GM21390 (cell line): Measurements from ENCODE around the gene CLSTN1.
"Not testable (repeated sequence)": the region's sequence is repeated elsewhere in the genome, so short reads cannot be mapped to it uniquely, and the experiment has no call there.

Source experiments
- ATAC-seq: cut with Tn5 transposase; IDR thresholded peaks from one replicate; pipeline ENCODE4 v1.9.1; 2021; ENCODE audit not compliant: unreplicated experiment

CLSTN1 gene

DNA sequence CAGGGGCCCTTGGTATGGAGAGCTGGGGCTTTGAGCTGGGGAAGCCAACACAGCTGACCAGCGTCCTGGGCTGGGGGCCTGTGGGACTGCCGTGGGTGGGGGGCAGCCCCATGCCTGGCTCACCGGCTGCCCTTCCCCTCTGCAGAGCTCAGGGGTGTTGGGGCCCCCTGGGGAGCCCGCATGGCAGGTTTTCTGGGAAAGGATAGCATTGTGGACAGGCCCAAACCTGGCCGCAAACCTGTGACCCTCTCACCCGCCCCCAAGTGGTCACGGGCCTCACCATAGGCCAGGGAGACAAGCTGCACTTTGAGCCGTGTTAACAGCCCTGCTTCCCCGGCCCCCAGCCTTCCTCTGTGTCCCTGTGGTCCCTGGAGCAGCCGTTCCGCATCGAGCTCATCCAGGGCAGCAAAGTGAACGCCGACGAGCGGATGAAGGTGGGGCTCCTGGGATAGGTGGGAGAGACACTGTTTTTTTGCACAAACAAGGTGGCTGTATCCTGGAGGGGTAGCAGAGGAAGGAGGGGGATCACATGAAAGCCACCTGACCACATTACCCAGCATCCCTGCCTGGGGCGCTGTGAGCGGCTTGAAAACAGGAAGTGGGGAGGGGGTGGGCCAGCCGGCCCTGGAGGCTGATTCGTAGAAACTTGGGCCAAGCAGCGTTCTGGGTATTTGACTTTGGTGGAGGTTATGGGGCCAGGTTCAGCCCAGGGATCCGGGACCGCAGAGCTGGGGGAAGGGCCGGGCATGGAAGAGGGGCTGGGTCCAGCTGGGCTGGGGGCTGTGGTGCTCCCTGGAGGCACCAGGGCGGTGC is 106.4 kb downstream of the CLSTN1 start:
- ATAC-seq, result peak; percentile 75

DNA sequence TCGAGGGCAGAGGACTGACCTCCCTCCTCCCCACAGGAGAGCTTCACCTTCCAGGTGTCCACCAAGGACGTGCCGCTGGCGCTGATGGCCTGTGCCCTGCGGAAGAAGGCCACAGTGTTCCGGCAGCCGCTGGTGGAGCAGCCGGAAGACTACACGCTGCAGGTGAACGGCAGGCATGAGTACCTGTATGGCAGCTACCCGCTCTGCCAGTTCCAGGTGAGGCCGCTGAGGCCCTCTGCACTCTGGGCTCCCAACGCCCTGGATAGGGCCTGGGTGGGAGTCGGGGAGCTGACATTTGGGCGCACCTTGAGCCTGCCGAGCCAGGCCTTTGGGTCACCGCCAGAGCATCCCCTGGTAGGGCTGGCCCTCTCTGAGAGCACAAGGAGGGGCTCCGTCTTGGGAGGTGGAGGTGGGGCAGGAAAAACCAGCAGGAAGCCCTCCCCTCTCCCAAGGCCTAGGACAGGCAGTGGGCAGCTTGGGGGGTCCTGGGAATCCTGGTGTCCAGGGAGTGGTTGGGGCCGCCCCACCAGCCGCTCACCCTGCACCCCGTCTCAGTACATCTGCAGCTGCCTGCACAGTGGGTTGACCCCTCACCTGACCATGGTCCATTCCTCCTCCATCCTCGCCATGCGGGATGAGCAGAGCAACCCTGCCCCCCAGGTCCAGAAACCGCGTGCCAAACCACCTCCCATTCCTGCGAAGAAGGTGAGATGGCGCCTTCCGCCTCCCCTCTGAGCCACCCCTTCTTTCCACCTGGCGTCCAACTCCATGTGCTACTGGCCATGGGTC is 107.2 kb downstream of the CLSTN1 start:
- no peak for ATAC-seq

DNA sequence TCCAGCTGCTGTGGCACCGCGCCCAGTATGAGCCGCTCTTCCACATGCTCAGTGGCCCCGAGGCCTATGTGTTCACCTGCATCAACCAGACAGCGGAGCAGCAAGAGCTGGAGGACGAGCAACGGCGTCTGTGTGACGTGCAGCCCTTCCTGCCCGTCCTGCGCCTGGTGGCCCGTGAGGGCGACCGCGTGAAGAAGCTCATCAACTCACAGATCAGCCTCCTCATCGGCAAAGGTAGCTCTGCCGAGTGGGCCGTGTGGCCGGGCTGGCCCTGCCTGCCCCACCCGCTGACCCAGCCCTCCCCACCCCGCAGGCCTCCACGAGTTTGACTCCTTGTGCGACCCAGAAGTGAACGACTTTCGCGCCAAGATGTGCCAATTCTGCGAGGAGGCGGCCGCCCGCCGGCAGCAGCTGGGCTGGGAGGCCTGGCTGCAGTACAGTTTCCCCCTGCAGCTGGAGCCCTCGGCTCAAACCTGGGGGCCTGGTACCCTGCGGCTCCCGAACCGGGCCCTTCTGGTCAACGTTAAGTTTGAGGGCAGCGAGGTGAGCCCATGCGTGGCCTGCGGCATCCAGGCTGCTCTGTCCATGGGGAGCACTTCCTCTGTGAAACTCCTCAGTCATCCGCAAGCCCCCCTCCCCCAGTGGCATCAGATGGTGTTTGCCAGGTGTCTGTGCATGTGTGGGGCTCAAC is 108.1 kb downstream of the CLSTN1 start:
- ATAC-seq, result no peak

DNA sequence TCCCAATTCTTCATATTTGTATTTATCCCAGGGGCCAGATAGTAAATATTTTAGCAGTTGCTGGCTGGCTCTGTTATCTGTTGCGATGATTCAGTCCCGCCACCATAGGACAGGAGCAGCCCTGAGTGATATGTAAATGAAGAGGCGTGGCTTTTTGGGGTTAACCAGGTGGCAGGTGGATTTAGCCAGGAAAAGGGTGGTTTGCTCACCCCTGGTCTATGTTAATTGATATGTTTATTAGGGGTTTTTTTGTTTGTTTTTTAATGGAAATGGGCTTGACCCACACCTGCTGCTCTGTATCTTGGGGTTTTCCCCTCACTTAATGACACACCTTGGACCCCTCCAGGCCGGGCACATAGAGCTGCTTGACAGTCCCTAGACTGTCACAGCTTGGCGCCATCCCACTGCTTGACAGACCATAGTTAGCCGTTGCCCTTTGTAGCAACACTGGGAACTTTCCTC is 109.5 kb downstream of the CLSTN1 start:
- ATAC-seq, result no peak

DNA sequence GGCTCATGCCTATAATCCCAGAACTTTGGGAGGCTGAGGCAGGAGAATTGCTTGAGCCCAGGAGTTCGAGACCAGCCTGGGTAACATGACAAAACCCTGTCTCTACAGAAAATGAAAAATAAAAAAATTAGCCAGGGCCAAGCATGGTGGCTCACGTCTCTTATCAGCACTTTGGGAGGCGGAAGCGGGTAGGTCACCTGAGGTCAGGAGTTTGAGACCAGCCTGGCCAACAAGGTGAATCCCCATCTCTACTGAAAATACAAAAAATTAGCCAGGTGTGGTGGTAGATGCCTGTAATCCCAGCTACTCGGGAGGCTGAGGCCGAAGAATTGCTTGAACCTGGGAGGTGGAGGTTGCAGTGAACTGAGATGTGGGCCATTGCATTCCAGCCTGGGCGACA is 111.0 kb downstream of the CLSTN1 start:
- ATAC-seq, result not testable (repeated sequence)

DNA sequence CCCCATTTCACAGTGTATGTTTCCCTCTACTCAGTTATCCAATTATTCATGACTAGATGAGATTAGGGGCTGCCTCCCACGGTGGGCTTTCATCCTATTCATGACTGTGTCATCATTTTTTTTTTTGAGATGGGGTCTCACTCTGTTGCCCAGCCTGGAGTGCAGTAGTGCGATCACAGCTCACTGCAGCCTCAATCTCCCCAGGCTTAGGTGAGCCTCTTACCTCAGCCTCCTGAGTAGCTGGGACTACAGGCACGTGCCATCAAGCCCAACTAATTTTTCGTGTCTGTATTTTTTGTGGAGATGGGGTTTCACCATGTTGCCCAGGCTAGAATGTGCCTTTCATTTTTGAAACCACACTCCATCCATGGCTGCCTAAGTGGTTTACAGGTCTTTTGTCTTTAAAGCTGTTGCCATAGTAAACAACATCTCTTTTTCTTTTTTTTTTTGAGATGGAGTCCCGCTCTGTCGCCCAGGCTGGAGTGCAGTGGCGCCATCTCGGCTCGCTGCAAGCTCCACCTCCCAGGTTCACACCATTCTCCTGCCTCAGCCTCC is 112.2 kb downstream of the CLSTN1 start:
- ATAC-seq, result no peak

DNA sequence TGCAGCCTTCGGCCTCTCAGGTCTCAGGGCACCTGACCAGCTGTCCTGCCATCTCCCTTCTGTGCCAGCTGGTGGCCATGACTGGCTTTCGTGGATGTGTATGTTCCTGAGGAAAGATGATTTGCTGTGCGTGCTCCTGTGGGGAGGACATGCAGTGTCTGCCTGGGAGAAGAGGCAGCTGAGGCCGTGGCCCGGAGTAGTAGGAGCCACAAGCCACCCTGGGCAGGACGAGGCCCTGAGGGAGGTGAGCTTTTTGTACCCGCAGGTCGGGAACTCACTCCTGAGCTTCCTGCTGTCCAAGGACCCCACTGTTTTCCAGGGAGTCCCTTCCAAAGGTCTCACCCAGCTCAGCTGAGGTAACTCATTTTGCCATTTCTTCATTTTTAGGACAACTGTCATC is 113.7 kb downstream of the CLSTN1 start:
- no peak for ATAC-seq

DNA sequence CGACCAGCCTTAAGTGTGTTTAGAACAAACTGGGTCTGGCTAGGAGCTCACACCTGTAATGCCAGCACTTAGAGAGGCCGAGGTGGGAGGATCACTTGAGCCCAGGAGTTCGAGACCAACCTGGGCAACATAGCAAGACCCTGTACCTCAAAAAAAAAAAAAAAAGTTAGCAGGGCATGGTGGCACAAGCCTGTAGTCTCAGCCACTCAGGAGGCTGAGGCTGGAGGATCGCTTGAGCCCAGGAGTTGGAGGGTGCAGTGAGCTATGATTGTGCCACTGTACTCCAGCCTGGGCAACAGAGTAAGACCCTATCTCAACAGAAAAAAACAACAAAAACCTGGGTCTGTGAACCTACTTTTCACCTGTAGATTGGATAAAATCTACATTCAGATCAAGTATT is 117.6 kb downstream of the CLSTN1 start:
- ATAC-seq, result no peak

DNA sequence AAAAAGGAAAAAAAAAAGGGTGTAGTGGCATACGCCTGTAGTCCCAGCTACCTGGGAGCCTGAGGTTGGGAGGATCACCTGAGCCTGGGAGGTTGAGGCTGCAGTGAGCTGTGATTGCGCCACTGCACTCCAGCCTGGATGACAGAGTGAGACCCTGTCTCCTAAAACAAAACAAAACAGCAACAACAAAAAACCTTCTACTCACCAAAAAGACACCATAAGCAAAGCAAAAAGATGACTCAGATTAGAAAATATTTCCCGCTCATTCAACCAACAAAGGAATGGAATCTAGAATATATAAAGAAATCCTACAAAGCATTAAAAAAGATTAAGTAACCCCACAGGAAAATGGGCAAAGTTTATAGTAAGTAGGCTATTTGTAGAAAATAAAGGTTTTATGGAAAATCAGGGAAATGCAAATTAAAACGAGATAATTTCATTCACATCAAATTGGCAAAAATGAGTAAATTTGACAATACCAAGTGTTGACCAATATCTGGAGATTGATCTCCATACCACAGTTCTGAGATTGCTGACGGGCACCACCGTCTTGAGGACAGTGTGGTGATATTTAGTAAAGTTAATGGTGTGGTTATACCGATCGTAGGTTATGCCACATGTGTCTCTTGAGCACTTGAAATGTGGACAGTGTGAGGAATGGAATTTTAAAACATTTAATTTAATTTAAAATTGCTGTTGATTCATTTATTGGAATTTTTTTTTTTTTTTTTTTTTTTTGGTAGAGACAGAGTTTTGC is 118.2 kb downstream of the CLSTN1 start:
- no peak for ATAC-seq

DNA sequence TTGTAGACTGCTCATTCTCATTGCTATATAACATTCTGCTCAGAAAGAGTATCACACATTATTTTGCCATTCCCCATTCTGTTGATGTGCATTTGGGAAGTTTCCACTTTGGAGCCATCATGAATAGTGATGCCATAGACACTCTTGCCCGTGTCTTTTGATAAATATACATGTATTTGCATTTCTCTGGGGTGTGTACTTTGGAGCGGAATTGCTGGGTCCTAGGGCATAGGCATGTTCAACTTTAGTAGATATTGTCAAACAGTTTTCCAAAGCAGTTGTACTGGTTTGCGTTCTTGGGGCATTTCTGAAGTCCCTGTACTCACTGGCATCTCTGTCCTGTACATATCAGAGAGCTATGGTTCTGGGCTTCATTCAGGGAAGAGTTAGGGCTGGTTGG is 120.1 kb downstream of the CLSTN1 start:
- ATAC-seq, result no peak

DNA sequence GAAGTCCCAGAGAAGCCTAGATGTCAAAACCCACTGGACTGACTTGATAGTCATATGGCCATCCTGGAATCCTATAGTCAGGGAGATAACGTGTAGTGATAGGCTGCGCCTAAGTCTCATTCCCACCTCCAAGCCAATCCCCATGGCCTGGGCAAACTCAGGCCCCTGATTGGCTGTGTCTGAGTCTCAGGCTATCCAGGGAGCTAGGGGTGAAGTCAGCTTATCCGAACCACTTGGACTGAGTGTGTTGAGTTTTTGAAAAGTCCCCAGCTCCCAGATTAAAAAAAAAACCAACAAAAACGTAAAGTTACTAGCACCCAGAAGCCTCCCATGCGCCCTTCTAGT is 120.6 kb downstream of the CLSTN1 start:
- no peak for ATAC-seq

DNA sequence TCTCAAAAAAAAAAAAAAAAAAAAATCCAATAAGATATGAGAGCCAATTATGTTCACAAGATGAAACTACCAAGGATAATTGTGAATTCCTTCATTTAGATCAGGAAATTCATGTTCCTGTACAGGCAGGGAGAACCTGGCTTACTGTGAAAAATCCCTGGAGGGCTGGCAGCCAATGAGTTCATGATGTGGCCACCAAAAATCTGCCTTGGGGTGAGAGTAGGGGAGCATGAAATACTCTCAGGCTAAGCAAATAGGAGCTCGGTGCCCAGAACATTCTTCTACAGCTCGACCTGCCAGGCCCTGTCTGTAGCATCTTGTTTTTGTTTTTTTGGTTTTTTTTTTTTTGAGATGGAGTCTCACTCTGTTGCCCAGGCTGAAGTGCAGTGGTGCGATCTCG is 122.1 kb downstream of the CLSTN1 start:
- ATAC-seq, result no peak

DNA sequence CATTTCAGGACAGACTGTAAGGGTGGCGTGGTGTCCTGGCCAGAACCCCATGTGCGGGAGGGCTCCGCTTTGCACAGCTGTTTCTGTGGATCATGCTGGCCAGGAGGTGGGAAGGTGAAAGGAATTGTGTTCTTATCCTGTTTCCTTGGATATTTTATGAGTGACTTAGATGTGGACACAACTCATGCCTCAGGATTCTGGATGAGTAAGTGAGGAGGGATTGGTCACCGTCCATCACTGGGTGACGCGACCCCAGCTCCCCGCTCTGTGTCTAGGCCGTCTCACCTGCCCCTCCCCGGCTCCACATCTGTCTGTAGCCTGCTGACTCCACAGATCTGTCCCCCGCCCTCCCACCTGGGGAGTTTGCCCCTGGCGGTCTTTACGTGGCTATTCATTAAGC is 123.4 kb downstream of the CLSTN1 start:
- ATAC-seq, result no peak

DNA sequence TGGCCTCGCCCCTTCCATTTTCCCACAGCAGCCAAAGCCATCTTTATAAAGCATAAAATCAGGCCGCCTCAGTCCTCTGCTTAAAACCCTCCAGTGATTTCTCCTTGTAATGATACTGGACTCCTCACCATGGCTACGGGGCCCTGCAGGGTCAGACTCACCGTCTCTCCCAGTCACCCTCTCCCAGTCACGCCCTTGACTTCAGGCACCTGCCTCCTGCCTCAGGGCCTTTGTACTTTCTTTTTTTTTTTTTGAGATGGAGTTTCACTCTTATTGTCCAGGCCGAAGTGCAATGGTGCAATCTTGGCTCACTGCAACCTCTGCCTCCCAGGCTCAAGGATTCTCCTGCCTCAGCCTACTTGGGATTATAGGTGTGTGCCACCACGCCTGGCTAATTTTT is 124.4 kb downstream of the CLSTN1 start:
- no peak for ATAC-seq

DNA sequence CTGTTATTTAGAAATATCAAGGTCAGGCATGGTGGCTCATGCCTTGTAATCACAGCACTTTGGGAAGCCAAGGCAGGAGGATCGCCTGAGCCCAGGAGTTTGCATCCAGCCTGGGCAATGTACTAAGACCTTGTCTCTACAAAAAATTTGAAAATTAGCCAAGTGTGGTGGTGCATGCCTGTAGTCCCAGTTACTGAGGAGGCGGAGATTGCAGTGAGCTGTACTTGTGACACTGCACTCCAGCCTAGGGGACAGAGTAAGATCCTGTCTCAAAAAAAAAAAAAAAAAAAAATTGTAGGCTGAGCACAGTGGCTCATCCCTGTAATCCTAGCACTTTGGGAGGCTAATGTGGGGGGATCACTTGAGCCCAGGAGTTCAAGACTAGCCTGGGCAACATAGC is 127.0 kb downstream of the CLSTN1 start:
- ATAC-seq, result no peak

DNA sequence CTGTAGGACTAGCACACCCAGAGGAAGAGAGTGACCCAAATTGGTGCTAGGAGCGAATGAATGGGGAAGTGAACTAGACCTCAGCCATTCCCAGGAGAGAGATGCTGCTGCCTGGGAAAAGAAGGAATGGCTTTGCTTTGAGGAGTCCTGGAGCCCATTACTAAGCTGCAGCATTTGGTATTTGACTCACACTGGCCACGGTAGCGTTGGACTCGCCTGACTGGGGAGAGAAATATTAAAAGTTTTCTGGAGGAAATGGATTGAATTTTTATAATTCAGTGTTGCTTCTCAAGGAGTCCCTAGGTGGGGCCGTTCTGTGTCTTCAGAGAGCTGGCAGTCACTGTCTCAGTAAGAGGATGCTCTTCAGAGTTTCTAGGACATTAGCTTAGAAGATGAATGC is 132.1 kb downstream of the CLSTN1 start:
- ATAC-seq, result no peak

DNA sequence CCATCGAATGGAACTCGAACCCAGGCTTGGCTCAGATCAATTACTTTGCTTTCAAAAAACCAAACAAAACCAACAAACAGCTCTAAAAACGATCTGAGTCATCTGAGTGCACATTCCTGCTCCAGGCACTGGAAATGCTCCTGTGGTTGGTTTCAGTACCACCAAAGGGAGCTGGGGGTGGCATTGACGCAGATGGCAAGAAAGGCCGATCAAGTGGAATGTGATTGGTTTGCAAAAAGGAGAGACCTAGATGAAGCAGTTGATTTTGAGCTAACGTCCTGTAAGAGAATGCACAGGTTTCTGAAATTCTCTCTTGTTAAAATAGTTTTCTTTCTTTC is 132.7 kb downstream of the CLSTN1 start:
- ATAC-seq, result no peak

DNA sequence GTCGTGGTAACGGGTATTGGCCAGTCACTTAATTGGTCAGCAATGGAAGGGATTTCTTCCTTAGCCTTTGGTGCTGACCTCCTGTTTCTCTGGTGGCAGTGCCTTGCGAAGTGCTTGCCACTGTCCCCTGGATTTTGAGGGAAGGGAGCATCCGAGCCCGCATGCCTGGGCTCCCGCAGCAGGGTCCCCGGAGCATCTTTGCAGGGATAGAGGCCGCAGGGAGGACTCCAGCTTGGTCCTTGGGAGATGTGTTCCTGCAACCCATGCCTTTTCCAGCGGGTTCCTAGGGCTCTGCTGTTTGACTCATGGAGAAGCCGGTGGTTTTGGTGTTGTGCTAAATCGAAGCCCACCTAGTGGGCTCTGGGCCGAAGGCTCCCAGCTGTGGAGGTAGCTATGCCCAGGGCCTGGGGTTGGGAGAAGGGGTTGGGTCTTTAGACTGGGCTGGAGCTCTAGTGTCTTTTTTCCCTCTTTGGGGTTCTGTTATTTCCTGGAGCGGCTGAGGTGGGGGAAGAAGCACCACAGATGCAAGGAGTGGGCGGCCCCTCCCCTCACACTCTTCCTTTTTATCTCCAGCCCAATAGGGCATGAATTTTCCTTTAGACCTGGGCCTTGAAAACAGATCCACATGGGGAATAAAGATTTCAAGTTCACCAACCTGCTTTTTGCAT is 133.2 kb downstream of the CLSTN1 start:
- ATAC-seq, result no peak

DNA sequence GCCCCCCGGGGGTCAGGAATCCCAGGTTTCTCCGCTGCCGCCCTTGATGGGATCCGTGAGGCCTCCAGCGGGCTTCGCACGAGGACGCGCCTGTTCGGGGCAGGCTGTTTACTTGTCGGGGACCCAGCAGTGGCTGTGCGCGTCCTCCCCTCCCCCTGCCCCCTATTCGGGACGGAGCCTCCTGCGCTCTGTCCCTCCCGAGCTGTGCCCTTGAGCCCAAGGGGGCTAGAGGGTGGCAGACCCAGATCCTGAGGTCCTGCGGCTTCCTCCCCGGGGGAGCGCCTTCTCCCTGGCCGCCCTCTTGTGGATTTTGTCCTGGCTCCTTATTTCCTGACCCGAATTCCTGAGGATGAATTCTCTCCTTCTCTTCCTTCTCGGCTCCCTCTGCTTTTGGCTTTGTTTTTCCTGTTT is 133.8 kb downstream of the CLSTN1 start:
- no peak for ATAC-seq

DNA sequence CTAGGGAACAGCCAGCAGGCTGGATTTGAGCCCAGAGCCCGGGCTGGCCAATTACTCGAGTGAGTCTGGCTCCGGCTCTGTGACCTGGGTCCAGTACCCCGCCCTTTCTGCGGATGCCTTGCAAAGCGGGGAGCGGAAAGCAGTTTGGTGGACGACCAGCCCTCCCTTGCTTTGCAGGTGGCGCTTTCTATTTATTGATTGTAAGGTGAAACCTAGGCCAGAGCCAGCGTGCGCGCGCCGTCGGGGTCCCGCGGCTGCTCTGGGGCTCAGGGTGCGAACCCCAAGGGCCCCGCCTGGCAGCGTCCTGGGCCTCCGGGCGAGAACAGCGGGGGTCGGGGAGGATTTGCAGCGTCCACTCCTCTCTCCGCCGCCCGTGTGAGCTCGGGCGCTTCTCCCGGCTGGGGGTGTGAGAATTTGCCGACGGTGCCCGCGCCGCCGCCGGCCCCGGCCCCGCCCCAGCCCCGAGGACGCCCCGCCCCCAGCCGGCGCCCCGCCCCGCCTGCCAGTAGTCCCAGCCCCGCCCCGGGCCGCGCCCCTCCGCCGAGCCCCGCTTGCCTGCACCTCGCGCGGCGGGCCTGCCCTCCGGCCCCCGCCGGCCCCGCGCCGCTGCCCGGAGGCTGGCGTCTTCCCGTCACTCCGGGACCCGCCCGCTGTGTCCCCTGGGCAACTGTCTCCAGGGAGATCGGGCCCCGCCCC is 134.6 kb downstream of the CLSTN1 start:
- peak; percentile 47 for ATAC-seq
